DOHH2 (cell line): ENCODE results near the gene PAMR1.

Experiments used
- CTCF ChIP-seq: fragments of 200-600 bp; sonication (generic); IDR thresholded peaks from one replicate; pipeline ENCODE4 v1.5.1; 2014; ENCODE audit warnings: antibody characterized with exemption, mild to moderate bottlenecking, low read depth, low read length; ENCODE audit not compliant: poor library complexity, severe bottlenecking
- EZH2phosphoT487 ChIP-seq: fragments of 200-600 bp; sonication (generic); IDR thresholded peaks from 2 replicates; pipeline ENCODE4 v1.6.1; 2017; ENCODE audit warnings: borderline replicate concordance, mild to moderate bottlenecking, antibody characterized with exemption, low read length, moderate library complexity, mixed read lengths

- TF ChIP-seq CTCF: no peak
- no peak for TF ChIP-seq EZH2phosphoT487
Observed at GRCh38 chr11:35483131-35483820, 42.1 kb downstream of the PAMR1 start.
